HG02870 (cell line): ENCODE data around the gene CSF2.

Experiments
- ATAC-seq: cut with Tn5 transposase; IDR thresholded peaks from one replicate; pipeline ENCODE4 v1.9.1; 2021; ENCODE audit warnings: mild to moderate bottlenecking, moderate library complexity; ENCODE audit not compliant: unreplicated experiment

Gene CSF2

DNA sequence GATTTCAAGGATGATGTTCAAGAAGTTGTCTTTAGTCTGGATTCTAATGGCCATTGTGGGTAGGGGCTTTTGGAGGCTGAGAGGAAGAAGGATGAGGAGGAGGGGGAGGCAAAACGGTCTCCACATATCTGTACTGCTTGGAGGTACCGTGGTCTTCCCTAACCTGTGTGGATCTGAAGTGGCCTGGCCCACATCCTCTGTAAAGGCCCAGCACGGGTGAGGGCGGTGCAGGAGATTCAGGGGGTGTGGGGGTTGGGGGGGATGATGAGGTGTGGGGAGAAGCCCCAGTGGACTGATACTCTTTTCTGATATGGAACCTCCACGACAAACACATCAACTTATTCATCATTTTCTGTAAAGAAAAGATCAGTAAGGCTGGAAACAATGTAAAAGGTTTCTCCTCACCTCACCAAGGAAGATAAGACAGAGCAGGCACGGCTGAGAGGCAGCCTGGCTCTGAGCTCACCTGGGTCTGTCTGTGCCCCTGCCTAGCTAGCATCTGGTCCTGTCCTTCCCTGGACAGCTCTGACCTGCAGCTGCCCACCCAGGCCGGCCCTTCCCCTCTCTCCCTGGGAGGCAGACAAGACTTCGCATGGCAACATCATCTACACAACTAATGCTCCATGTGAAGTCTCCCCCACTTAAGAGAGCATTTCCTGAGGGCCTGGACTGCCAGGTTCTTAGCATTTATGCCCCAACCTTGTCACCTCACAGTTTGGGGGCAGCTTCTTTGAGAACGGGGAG, 18.7 kb upstream of the CSF2 start:
- ATAC-seq, result no peak

DNA sequence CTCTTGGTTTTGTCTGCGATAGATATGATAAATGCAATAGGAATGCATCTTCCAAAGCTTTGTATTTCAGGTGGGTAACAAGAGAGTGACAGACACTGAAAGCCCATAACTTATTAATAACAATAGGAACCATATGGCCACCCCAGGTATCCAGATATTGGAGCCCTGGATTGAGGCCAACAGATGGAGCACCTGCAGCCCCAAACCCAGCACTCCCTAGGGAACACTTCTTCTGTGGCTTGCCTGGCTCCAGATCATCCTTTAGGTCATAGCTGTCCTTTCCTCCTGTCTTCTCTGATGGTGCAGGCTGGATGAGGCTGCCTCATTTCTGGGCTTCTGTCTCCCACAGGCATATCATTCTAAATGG, 18.2 kb upstream of the CSF2 start:
- ATAC-seq, result no peak

GRCh38 chr5:132055808-132056609, 17.6 kb upstream of the CSF2 start:
- no peak for ATAC-seq

GRCh38 chr5:132056610-132057497, 16.7 kb upstream of the CSF2 start:
- ATAC-seq, result no peak

GRCh38 chr5:132057498-132058255, 15.9 kb upstream of the CSF2 start:
- no peak for ATAC-seq

GRCh38 chr5:132058646-132059042, 14.9 kb upstream of the CSF2 start:
- no peak for ATAC-seq

DNA sequence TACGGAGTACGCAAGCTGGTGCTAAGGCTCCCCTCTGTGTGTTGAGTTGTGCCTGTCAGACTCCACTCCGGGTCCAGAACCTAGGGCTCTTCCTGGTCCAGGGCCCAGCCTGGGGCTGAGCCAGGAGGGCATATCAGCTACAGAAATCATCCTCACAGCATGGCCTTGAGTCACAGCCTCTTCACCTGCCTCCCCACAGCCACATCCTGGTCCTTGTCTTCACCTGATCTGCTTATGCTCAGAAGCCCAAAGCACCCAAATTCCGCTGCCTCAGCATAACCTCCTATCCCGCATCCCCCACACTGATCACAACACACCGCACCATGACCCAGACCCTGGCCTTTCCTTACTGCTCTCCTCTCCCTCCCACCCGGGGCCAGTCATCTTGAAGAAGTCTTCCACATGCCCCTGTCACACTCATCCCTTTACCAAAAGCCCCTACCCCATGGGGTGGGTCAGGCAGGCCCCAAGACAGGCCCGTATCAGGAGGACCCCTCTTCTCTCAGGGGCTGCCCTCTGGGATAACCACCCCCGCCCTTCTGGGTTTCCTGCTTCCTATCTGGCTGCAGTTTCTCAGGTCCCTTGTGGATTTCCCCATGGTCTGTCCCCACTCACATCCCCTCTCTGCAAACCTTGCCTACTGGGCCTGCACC, 14.4 kb upstream of the CSF2 start:
- no peak for ATAC-seq

DNA sequence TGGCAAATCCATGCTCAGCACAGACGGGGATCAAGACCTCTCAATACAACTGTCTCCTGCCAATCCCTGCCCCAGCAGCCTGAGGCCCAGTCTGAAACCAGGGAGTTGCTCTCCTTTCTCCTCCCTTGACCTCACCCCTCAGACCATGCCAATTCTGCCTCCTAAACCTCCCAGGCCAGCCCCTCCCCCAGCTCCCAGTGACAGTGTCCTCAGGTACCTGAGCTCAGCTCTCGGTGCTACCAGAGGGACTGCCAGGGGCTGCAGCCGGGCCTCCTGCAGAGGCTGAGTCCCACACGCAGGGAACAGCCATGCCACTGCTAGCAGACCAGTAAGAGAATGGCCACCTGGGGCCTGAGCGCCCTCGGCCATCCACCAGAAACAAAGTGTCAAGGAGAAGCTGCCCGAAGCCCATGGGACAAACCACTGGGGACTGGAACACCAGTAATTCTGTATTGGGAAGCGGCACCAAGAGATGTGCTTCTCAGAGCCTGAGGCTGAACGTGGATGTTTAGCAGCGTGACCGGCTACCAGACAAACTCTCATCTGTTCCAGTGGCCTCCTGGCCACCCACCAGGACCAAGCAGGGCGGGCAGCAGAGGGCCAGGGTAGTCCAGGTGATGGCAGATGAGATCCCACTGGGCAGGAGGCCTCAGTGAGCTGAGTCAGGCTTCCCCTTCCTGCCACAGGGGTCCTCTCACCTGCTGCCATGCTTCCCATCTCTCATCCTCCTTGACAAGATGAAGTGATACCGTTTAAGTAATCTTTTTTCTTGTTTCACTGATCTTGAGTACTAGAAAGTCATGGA, 13.7 kb upstream of the CSF2 start:
- ATAC-seq, result no peak

DNA sequence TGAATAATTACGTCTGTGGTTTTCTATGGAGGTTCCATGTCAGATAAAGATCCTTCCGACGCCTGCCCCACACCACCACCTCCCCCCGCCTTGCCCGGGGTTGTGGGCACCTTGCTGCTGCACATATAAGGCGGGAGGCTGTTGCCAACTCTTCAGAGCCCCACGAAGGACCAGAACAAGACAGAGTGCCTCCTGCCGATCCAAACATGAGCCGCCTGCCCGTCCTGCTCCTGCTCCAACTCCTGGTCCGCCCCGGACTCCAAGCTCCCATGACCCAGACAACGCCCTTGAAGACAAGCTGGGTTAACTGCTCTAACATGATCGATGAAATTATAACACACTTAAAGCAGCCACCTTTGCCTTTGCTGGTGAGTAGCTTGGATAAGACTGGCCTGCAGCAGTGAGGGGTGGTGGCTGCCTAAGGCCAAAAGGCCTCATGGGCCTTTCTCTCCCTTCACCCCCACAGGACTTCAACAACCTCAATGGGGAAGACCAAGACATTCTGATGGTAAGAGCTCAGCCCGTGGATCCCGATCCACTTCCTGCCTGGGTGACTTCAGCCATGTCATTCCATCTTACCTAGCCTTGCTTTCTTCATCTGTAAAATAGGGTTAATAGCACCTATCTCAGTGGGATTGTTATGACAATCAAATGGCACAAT, 13.0 kb upstream of the CSF2 start, which contains the start of gene IL3:
TSS of gene IL3 (plus strand) at position 155 of the 661 bp plus-strand sequence. CDS start at position 207, 52 bp downstream.
- no peak for ATAC-seq

DNA sequence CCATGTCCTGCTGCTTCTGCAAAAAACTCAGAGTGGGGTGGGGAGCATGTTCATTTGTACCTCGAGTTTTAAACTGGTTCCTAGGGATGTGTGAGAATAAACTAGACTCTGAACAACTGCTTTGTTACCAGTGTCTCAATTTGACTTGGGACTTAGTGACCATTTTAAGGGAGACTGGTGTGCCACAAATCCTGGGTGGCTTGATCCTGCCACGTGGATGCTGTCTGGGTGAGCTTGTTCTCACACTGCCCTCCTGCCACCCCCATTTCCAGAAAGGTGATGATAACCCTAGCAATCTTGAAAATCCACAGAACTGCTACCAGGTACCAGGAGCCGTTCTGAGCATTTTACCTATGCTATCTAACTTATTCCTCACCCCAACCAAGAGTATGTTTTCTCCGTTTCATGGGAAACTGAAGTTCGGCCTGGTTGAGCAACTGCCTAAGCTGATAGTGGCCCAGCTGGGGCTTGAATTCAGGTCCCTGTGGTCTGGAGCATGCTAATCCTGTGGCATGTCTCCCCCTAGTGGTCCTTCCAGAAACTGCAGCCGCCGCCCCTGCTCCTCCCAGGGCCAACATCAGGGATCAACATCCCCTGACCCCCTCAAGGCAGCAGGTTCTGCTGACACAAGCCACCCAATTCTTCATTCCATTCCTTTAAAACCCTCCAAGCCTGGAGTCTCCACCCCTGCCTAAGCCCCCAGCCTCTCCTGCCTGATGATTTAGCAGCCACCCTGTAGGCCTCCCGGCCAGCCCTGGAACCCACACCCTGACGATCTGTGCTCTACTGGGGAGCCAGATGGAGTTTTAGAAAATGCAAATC, 10.3 kb upstream of the CSF2 start:
- peak; percentile 56 for ATAC-seq

DNA sequence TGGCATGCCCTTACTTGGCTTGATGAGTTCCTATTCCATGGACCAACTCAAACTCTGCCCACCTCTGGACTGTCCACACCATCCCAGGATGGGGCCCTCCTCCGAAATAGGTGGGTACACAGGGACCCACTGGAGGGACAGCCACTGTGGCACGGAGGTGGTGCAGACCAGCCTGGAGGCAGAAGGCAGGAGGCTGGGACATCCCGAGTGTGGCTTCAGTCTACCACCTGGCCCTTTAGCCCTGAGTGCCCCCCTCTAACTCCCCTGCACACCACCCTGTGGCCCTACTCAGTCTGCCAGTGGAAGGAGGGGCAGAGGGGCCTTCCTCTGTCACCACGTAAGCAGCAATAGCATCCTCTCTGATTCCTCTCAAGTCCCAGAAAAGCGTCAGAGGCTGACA, 9.4 kb upstream of the CSF2 start:
- no peak for ATAC-seq

DNA sequence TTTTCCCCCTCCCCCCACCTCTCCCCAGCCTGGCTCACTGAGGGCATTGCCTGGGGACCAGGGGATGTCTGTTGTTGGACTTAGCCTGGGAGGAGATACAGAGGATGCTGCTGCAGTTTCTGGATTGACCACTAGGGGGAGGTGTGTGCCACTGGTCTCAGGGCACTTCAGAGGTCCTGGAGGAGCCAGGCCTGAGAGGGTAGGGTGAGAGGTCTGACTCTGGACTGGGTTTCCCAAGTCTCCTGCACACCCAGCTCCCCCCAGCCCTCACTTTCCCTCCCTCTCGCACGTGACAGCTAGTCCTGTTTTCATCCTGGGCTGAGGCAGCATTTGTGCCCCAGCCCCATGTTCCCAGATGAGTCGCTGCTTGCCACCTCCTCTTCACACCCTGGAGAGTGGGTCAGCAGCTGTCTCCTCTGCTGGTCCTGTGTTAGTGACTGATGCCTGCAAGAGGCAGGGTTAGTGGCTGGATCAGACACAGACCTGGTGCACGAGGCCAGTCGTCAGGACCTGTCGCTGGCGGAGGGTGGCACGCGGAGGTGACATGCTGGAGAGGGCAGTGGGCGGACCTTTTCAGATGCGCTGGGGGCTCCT, 8.8 kb upstream of the CSF2 start:
- peak; percentile 63 for ATAC-seq

DNA sequence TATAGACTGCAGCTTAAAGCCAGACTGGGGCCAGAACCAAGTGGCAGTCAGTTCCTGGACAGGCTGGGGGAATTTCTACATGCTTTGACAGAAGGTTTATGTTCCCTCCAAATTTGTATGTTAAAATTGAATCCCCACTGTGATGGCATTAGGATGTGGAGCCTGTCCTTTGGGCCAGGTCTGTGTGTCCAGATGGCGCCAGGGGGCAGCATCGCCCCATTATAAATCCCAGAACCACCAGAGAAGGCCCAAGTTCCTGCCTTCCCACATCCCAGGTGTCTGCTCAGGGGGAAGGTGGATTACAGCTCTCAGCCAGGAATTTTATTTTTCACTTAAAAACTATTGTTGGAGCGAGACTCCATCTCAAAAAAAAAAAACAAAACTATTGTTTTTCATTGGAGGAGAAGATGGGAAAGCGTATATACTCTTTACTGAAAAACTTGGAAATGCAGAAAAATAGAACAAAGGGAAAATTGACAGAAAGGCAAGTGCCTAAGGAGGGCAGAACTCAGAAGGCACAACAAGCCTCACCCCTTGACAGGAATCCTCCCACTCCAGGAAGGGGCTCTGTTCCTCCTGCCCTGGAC, 8.1 kb upstream of the CSF2 start:
- ATAC-seq, result no peak

GRCh38 chr5:132065951-132066701, 7.5 kb upstream of the CSF2 start:
- ATAC-seq, result no peak

DNA sequence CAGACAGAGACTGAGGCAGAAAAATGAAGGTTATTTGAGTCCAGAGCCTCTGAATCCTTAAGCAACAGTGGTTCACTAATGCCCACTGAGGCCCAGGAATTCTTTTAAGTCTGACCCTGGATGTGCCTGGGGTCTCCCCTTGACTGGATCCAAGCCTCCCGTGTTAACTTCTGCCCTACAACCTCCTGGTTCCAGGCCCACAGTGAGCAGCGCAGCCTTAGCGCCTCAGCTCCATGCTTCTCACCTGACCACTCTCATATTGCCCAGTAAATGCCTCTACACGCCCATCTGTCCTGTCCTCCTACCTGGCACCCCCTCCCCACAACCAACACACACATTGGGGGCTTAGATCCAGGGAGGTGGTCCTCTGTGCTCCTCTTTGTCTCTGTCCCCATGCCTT, 6.7 kb upstream of the CSF2 start:
- no peak for ATAC-seq

DNA sequence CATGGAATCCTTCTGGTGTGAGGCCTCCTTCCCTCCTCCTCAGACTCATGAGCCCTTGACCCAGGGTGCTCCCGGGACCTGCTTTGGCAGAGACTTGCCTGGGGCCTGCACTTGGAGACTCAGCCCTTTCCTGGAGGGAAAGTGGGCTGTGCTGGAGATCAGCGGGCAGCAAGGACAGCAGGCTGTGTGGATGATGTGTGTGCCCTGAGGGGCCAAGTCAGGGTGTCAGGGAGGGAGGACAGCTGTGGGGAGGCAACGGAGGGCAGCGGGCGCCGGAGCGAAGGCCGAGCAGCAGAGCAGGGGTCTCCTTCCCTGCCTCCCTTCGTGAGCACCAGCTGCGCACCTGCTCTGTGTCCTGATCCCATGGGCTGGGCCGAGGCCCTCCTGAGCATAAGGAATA, 6.1 kb upstream of the CSF2 start:
- no peak for ATAC-seq
